Natural killer cell (primary cell): ENCODE data around the gene USP2. TPM values are rescaled to one million over a fixed set of nuclear protein-coding genes. Genes with fewer than 3 reads are reported as not detected.

Experiments used
- ATAC-seq, 3 donors: fragments of 150-1000 bp in 2 of 3; fragments of 200-7000 bp in 1 of 3; cut with Tn5 transposase; 1 replicate in 1 of 3; 2 replicates in 2 of 3; pipeline ENCODE4 v1.10.0; 2021; ENCODE audit warnings: mild to moderate bottlenecking in 2 of 3, moderate library complexity in 2 of 3
- DNase-seq, 2 donors: peaks; one replicate each; pipeline versions ENCODE4 v3.0.0 to v3.0.0-alpha.2; 2013 to 2021; ENCODE audit warnings: mixed read lengths in 1 of 2
- H3K27ac ChIP-seq: one replicate; pipeline ENCODE4 v1.5.1; 2013; ENCODE audit warnings: mild to moderate bottlenecking, low read length
- H3K27me3 ChIP-seq: one replicate; pipeline ENCODE4 v1.6.1; 2013; ENCODE audit warnings: low read length; ENCODE audit not compliant: control insufficient read depth, insufficient read depth
- H3K36me3 ChIP-seq: one replicate; pipeline ENCODE4 v1.6.1; 2013; ENCODE audit warnings: low read length; ENCODE audit not compliant: control insufficient read depth, insufficient read depth
- H3K4me1 ChIP-seq: one replicate; pipeline ENCODE4 v1.6.1; 2013; ENCODE audit warnings: low read length; ENCODE audit not compliant: control insufficient read depth, insufficient read depth
- H3K4me3 ChIP-seq: one replicate; pipeline ENCODE4 v1.5.1; 2013; ENCODE audit warnings: low read length
- H3K9me3 ChIP-seq: one replicate; pipeline ENCODE4 v1.6.1; 2013; ENCODE audit warnings: low read length; ENCODE audit not compliant: control insufficient read depth, insufficient read depth
- H3K27ac Mint-ChIP-seq, 2 donors: one replicate each; pipeline ENCODE4 v1.8.0; 2022; ENCODE audit warnings: mild to moderate bottlenecking in 2 of 2, mixed read lengths in 2 of 2, moderate library complexity in 1 of 2
- H3K27me3 Mint-ChIP-seq, 2 donors: one replicate each; pipeline ENCODE4 v1.8.0; 2022; ENCODE audit warnings: low read depth in 2 of 2, mixed read lengths in 2 of 2
- H3K36me3 Mint-ChIP-seq: one replicate; pipeline ENCODE4 v1.8.0; 2022; ENCODE audit warnings: mixed read lengths
- H3K4me1 Mint-ChIP-seq, 2 donors: one replicate each; pipeline ENCODE4 v1.8.0; 2022; ENCODE audit warnings: mixed read lengths in 2 of 2
- H3K4me3 Mint-ChIP-seq: one replicate; pipeline ENCODE4 v1.8.0; 2022; ENCODE audit warnings: mild to moderate bottlenecking, moderate library complexity, mixed read lengths
- H3K9me3 Mint-ChIP-seq, 2 donors: one replicate each; pipeline ENCODE4 v1.8.0; 2022; ENCODE audit warnings: mixed read lengths in 2 of 2
- CTCF ChIP-seq: fragments of 200-600 bp; IDR thresholded peaks from one replicate; pipeline ENCODE4 v1.8.0; 2022; ENCODE audit warnings: antibody characterized with exemption
- WGBS: methylation state at CpG from one replicate; pipeline ENCODE4 v1.1.7; 2013; ENCODE audit warnings: missing lambda C conversion rate; ENCODE audit not compliant: insufficient coverage; 5-methylcytosine and 5-hydroxymethylcytosine counted together
- intact Hi-C: fragments of 100-400 bp; cut with micrococcal nuclease; formaldehyde crosslinking; loops from one replicate; pipeline ENCODE4 v1.14.2; 2022
- total RNA-seq, 4 donors: library from RNA; stranded (reverse); fragments of 120-200 nt in 1 of 4; gene quantifications; one replicate each; pipeline versions ENCODE4 v1.2.3 to v1.2.4, GENCODE V29; 2013 to 2022

Gene USP2
- total RNA-seq, 3 donors from 2014 or later (not counting 1 experiment from before 2014, with no cell fraction given) = 0.50 to 3.9 TPM; not detected in 1

GRCh38 chr11:119306373-119306890 lies 75.1 kb downstream of the USP2 start:
- ATAC-seq (no peak), DNase-seq (peak in 1 of 2 donors; percentile 77)
- no peak overlapping the region for H3K4me3 Mint-ChIP-seq
- no peaks in the 10 kb centered on the region for H3K4me1 ChIP-seq
- no peaks in the 10 kb centered on the region for H3K9me3 ChIP-seq
- H3K27ac Mint-ChIP-seq = no peak overlapping the region
- H3K9me3 Mint-ChIP-seq = no peaks in the 10 kb centered on the region
- H3K36me3 ChIP-seq = peaks cover 37% of the 10 kb centered on the region
- no peaks in the 10 kb centered on the region for H3K27me3 ChIP-seq
- no peak overlapping the region for H3K27ac ChIP-seq
- peaks cover 19% of the 10 kb centered on the region for H3K36me3 Mint-ChIP-seq
- intact Hi-C loops = no loop called here
- H3K4me1 Mint-ChIP-seq = peaks cover 0 to 5% of the 10 kb centered on the region in 2 donors
- no peaks in the 10 kb centered on the region for H3K27me3 Mint-ChIP-seq
- no peak overlapping the region for H3K4me3 ChIP-seq
- TF ChIP-seq CTCF = no peak
- 68% methylated on average over 4 of the region's 5 CpGs for WGBS

GRCh38 chr11:119305556-119306372 lies 75.7 kb downstream of the USP2 start:
- H3K4me1 Mint-ChIP-seq = peaks cover 0 to 5% of the 10 kb centered on the region in 2 donors
- H3K27ac ChIP-seq = no peak overlapping the region
- intact Hi-C loops = no loop called here
- H3K36me3 ChIP-seq = peaks cover 43% of the 10 kb centered on the region
- DNase-seq = peak in 1 of 2 donors; percentile 40
- 90% methylated on average over 7 of the region's 7 CpGs for WGBS
- no peak overlapping the region for H3K4me3 ChIP-seq
- no peak for ATAC-seq
- H3K27ac Mint-ChIP-seq = peak overlapping the region in 1 of 2 donors; percentile 54
- H3K4me3 Mint-ChIP-seq = no peak overlapping the region
- H3K4me1 ChIP-seq = no peaks in the 10 kb centered on the region
- H3K27me3 Mint-ChIP-seq = no peaks in the 10 kb centered on the region
- no peaks in the 10 kb centered on the region for H3K9me3 Mint-ChIP-seq
- H3K9me3 ChIP-seq = no peaks in the 10 kb centered on the region
- peaks cover 26% of the 10 kb centered on the region for H3K36me3 Mint-ChIP-seq
- TF ChIP-seq CTCF = no peak
- no peaks in the 10 kb centered on the region for H3K27me3 ChIP-seq

Other genes with a start within 250 kb of the USP2 start
- under 1 TPM in 1 of 3 donors, not detected in 2; 0.09 TPM for gene ABCG4, start 232.6 kb downstream of the USP2 start, total RNA-seq
- 10 to 100 TPM; 12.4 to 16.4 (median 13.8) TPM for gene NLRX1, start 213.0 kb downstream of the USP2 start, total RNA-seq
- gene NHERF4, start 196.2 kb downstream of the USP2 start, total RNA-seq = under 1 TPM; 0.33 to 0.48 (median 0.40) TPM
- 10 to 100 TPM; 29.0 to 32.5 (median 30.1) TPM for gene CBL, start 175.4 kb downstream of the USP2 start, total RNA-seq
- 1 to 10 TPM in 1 of 3 donors, under 1 TPM in 2; 0.11 to 2.0 (median 0.19) TPM for gene MCAM, start 64.6 kb downstream of the USP2 start, total RNA-seq
- 10 to 100 TPM; 18.0 to 21.8 (median 18.1) TPM for gene RNF26, start 47.2 kb downstream of the USP2 start, total RNA-seq
- not detected for gene C1QTNF5, start 40.8 kb downstream of the USP2 start, total RNA-seq
- not detected for gene MFRP, start 35.0 kb downstream of the USP2 start, total RNA-seq
- gene THY1, start 41.5 kb upstream of the USP2 start, total RNA-seq = not detected